Activated naive CD8-positive, alpha-beta T cell treated with anti-CD3 and anti-CD28 coated beads for 36 hours (primary cell): ENCODE measurements around the gene CFAP68. TPM values are rescaled to one million over a fixed set of nuclear protein-coding genes. Genes with fewer than 3 reads are reported as not detected.
"Not testable (repeated sequence)": the region's sequence is repeated elsewhere in the genome, so short reads cannot be mapped to it uniquely, and the experiment has no call there.

ENCODE experiments used
- DNase-seq: peaks from one replicate; pipeline ENCODE4 v3.0.0; 2021
- H3K27ac Mint-ChIP-seq: one replicate; pipeline ENCODE4 v1.8.0; 2022; ENCODE audit warnings: mild to moderate bottlenecking, moderate library complexity, mixed read lengths
- H3K27me3 Mint-ChIP-seq: one replicate; pipeline ENCODE4 v1.8.0; 2022; ENCODE audit warnings: mild to moderate bottlenecking, mixed read lengths
- H3K36me3 Mint-ChIP-seq: one replicate; pipeline ENCODE4 v1.8.0; 2021; ENCODE audit warnings: mild to moderate bottlenecking, mixed read lengths
- H3K4me1 Mint-ChIP-seq: one replicate; pipeline ENCODE4 v1.8.0; 2021; ENCODE audit warnings: mixed read lengths
- H3K4me3 Mint-ChIP-seq: one replicate; pipeline ENCODE4 v1.8.0; 2022; ENCODE audit warnings: mild to moderate bottlenecking, moderate library complexity, mixed read lengths
- H3K9me3 Mint-ChIP-seq: one replicate; pipeline ENCODE4 v1.8.0; 2022; ENCODE audit warnings: mixed read lengths
- total RNA-seq, 2 experiments: library from RNA; stranded (reverse); gene quantifications; one replicate each; pipeline ENCODE4 v1.2.3, GENCODE V29; 2021

Gene CFAP68
- total RNA-seq, 2 experiments from 2014 or later: 45.8 to 47.0 TPM

DNA sequence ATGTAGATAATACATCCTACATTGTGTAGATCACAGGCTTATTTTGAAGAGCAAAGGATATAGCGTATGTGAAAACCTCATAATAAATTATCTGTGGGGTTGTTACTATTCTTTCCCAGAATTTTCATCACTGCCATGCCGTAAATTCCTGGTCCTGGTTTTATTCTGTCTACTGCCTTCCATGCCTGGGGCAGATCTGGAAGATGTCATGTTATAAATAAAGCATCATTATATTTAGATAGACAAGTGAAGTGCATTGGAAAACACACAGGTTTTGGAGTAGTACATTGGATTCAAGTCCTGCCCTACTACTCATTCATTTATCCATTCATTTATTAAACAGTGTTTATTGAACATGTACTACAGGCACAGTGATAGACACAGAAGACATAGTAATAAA is 41.6 kb downstream of the CFAP68 start:
- H3K36me3 Mint-ChIP-seq: no peaks in the 10 kb centered on the region
- peaks cover 4% of the 10 kb centered on the region for H3K4me1 Mint-ChIP-seq
- H3K27me3 Mint-ChIP-seq: peaks cover 15% of the 10 kb centered on the region
- H3K27ac Mint-ChIP-seq: no peak overlapping the region
- no peak for DNase-seq
- no peak overlapping the region for H3K4me3 Mint-ChIP-seq
- H3K9me3 Mint-ChIP-seq: no peaks in the 10 kb centered on the region

- peaks cover 7% of the 10 kb centered on the region for H3K27me3 Mint-ChIP-seq
Measured at GRCh38 chr11:111921541-111922230, 42.3 kb downstream of the CFAP68 start.

GRCh38 chr11:111922803-111923202 is 43.5 kb downstream of the CFAP68 start:
- Mint-ChIP-seq H3K4me1 (peaks cover 13% of the 10 kb centered on the region), H3K36me3 (no peaks in the 10 kb centered on the region), H3K9me3 (no peaks in the 10 kb centered on the region), H3K4me3 (no peak overlapping the region), H3K27me3 (peaks cover 4% of the 10 kb centered on the region), H3K27ac (no peak overlapping the region)
- no peak for DNase-seq

More at GRCh38 chr11:111921541-111922230, 42.3 kb downstream of the CFAP68 start:
- no peaks in the 10 kb centered on the region for H3K36me3 Mint-ChIP-seq
- H3K27ac Mint-ChIP-seq: no peak overlapping the region
- no peak for DNase-seq
- H3K4me1 Mint-ChIP-seq: peaks cover 9% of the 10 kb centered on the region
- no peak overlapping the region for H3K4me3 Mint-ChIP-seq
- H3K9me3 Mint-ChIP-seq: no peaks in the 10 kb centered on the region

- peaks cover 4% of the 10 kb centered on the region for H3K27me3 Mint-ChIP-seq
- H3K4me1 Mint-ChIP-seq: peaks cover 13% of the 10 kb centered on the region
- no peaks in the 10 kb centered on the region for H3K9me3 Mint-ChIP-seq
- no peak overlapping the region for H3K4me3 Mint-ChIP-seq
- H3K27ac Mint-ChIP-seq: no peak overlapping the region
- no peaks in the 10 kb centered on the region for H3K36me3 Mint-ChIP-seq
- no peak for DNase-seq
Measured at GRCh38 chr11:111923351-111923788, 44.0 kb downstream of the CFAP68 start.

- no peaks in the 10 kb centered on the region for H3K36me3 Mint-ChIP-seq
- no peak overlapping the region for H3K27ac Mint-ChIP-seq
- H3K4me1 Mint-ChIP-seq: peaks cover 13% of the 10 kb centered on the region
- no peaks in the 10 kb centered on the region for H3K9me3 Mint-ChIP-seq
- peaks cover 4% of the 10 kb centered on the region for H3K27me3 Mint-ChIP-seq
- no peak for DNase-seq
- no peak overlapping the region for H3K4me3 Mint-ChIP-seq
Measured at GRCh38 chr11:111923951-111924350, 44.6 kb downstream of the CFAP68 start.

- H3K27ac Mint-ChIP-seq: peak overlapping the region; percentile 84
- no peaks in the 10 kb centered on the region for H3K36me3 Mint-ChIP-seq
- peaks cover 13% of the 10 kb centered on the region for H3K4me1 Mint-ChIP-seq
- no peak for DNase-seq
- peak overlapping the region; percentile 78 for H3K4me3 Mint-ChIP-seq
- peaks cover 4% of the 10 kb centered on the region for H3K27me3 Mint-ChIP-seq
- no peaks in the 10 kb centered on the region for H3K9me3 Mint-ChIP-seq
Measured at GRCh38 chr11:111925953-111926352, 46.6 kb downstream of the CFAP68 start.

DNA sequence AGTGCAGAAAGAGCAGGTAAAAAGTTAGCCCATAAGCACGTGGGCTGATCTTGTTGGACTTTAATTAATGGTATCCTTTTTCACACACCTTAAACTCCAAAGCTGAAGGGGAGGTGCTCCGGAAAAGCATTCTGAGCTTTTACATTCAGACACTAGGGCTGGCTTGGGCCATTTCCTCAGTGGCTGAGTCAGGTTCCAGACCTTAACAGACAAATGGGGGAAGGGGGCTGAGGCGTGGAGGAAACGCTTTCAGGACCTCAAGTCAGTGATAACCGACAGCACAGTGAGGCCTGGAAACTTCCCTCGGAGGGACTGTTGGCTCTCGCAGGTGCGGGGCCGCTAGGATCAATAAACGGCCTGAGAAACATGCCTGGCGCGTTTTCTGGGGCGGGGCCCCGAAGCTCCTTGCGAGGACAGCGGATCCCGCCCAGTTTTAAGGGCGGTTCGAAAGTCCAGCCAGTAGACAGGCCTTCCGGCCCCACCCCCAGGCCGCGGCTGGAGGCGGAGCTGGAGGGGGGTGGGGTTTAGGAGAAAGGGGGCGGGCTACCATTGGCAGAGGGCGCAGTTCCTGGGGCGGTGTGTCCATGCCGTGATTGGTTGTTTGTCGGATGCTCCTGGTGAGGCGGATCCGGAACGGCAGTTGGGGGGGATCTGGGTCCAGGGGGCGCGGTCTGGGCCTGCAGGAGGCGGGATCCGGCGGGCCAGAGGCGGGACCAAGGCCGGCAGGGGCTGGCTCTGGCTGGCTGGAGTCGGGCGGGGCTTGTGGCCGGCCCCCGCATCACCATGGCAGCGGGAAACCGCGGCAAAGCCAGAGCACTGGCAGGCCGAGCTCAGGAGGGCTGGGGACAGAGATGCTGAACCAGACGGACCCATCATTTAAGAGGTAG is 47.4 kb downstream of the CFAP68 start:
- Mint-ChIP-seq H3K9me3 (no peaks in the 10 kb centered on the region), H3K4me3 (peak overlapping the region; percentile 78), H3K27ac (peak overlapping the region; percentile 84), H3K36me3 (no peaks in the 10 kb centered on the region), H3K4me1 (peaks cover 15% of the 10 kb centered on the region), H3K27me3 (peaks cover 4% of the 10 kb centered on the region)
- peak; percentile 97 for DNase-seq

- no peaks in the 10 kb centered on the region for H3K36me3 Mint-ChIP-seq
- H3K4me1 Mint-ChIP-seq: peaks cover 25% of the 10 kb centered on the region
- DNase-seq: no peak
- no peak overlapping the region for H3K27ac Mint-ChIP-seq
- no peaks in the 10 kb centered on the region for H3K9me3 Mint-ChIP-seq
- H3K27me3 Mint-ChIP-seq: no peaks in the 10 kb centered on the region
- H3K4me3 Mint-ChIP-seq: no peak overlapping the region
Measured at GRCh38 chr11:111930472-111930871, 51.1 kb downstream of the CFAP68 start.

GRCh38 chr11:111932611-111932950 is 53.2 kb downstream of the CFAP68 start:
- Mint-ChIP-seq H3K36me3 (no peaks in the 10 kb centered on the region), H3K4me3 (no peak overlapping the region)
- DNase-seq: no peak

GRCh38 chr11:111933176-111933575 is 53.8 kb downstream of the CFAP68 start:
- not testable (repeated sequence) for H3K36me3 Mint-ChIP-seq, H3K4me3 Mint-ChIP-seq, H3K27me3 Mint-ChIP-seq, H3K27ac Mint-ChIP-seq, DNase-seq, H3K9me3 Mint-ChIP-seq
- peaks cover 37% of the 10 kb centered on the region for H3K4me1 Mint-ChIP-seq

More at GRCh38 chr11:111932611-111932950, 53.2 kb downstream of the CFAP68 start:
- peaks cover 31% of the 10 kb centered on the region for H3K4me1 Mint-ChIP-seq
- no peaks in the 10 kb centered on the region for H3K9me3 Mint-ChIP-seq
- H3K27ac Mint-ChIP-seq: no peak overlapping the region
- H3K27me3 Mint-ChIP-seq: no peaks in the 10 kb centered on the region

DNA sequence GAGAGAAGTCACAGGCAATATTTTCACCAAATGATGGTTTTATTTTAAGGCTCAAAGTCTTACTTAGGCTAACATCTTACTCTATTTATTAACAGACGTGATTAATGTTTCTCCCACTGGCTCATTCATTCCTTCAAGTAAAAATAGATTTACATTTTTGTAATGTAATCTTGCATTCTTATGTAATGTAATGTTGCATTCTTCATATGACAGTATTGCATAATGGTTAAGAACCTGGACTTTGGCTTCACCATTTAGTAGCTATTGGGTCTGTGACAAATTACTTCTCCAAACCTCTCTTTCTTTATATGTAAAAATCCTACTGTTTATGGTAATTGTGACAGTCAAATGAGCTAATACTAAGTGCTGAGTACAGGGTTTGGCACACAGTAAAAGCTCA is 54.5 kb downstream of the CFAP68 start:
- Mint-ChIP-seq H3K27me3 (no peaks in the 10 kb centered on the region), H3K4me3 (no peak overlapping the region), H3K4me1 (peaks cover 44% of the 10 kb centered on the region), H3K9me3 (no peaks in the 10 kb centered on the region), H3K27ac (no peak overlapping the region), H3K36me3 (no peaks in the 10 kb centered on the region)
- DNase-seq: no peak

DNA sequence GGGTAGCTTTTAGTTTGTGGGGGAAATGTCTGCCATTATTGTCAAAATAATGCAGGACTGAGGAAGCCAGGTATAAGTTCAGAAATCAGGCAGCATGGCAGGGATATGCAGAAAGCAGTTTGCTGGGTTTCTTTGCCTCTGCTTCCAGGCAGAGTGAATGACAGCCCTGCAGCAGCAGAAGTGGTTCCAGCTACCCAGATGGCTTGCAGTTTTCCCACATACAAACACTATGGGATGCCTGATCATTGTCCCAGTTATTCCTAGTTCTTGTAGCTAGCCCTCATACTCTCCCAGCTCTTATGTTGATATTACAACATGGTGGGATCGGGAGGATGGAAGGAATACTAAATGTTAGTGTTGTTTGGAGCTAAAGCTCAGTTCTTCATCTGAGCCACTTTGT is 55.0 kb downstream of the CFAP68 start:
- no peaks in the 10 kb centered on the region for H3K36me3 Mint-ChIP-seq
- H3K4me3 Mint-ChIP-seq: no peak overlapping the region
- no peaks in the 10 kb centered on the region for H3K27me3 Mint-ChIP-seq
- peaks cover 48% of the 10 kb centered on the region for H3K4me1 Mint-ChIP-seq
- H3K27ac Mint-ChIP-seq: no peak overlapping the region
- no peak for DNase-seq
- no peaks in the 10 kb centered on the region for H3K9me3 Mint-ChIP-seq

Other genes starting within 250 kb of the CFAP68 start
- 10 to 100 TPM; 53.0 to 57.6 TPM for gene PPP2R1B, start 113.2 kb upstream of the CFAP68 start, total RNA-seq
- gene ALG9, start 8.0 kb upstream of the CFAP68 start, total RNA-seq: 10 to 100 TPM; 36.4 to 36.8 TPM
- gene FDXACB1, start 376 bp upstream of the CFAP68 start, total RNA-seq: 1 to 10 TPM; 8.8 to 9.9 TPM
- not detected for gene CRYAB, start 32.2 kb downstream of the CFAP68 start, total RNA-seq
- not detected for gene HSPB2, start 33.2 kb downstream of the CFAP68 start, total RNA-seq
- not detected for gene C11orf52, start 39.4 kb downstream of the CFAP68 start, total RNA-seq
- 1 to 10 TPM; 5.6 to 7.3 TPM for gene DIXDC1, start 57.8 kb downstream of the CFAP68 start, total RNA-seq
- gene DLAT, start 145.9 kb downstream of the CFAP68 start, total RNA-seq: 10 to 100 TPM; 71.7 to 76.2 TPM
- gene PIH1D2, start 194.5 kb downstream of the CFAP68 start, total RNA-seq: under 1 TPM; 0.32 to 0.82 TPM
- gene NKAPD1, start 194.8 kb downstream of the CFAP68 start, total RNA-seq: 10 to 100 TPM; 28.5 to 31.7 TPM
- gene TIMM8B, start 207.2 kb downstream of the CFAP68 start, total RNA-seq: 10 to 100 TPM; 75.5 to 80.0 TPM
- 100 to 1,000 TPM; 118 to 128 TPM for gene SDHD, start 207.3 kb downstream of the CFAP68 start, total RNA-seq